Panc1 (cell line): ENCODE results near the gene NAA38. TPM values are rescaled to one million over a fixed set of nuclear protein-coding genes. Genes with fewer than 3 reads are reported as not detected.

Experiments used
- ATAC-seq: fragments of 200-7000 bp; cut with Tn5 transposase; 2 replicates; pipeline ENCODE4 v1.9.1; 2020; ENCODE audit warnings: mild to moderate bottlenecking, moderate library complexity
- BruUV-seq: library from RNA; stranded (reverse); fragments of 400-500 nt; replicated peaks from 2 replicates; lab custom pipeline; 2021; lab: Mats Ljungman, UMichigan
- CTCF ChIA-PET: fragments of 300-600 bp; sonication (Branson Sonifier 250); formaldehyde crosslinking; loops from one replicate; lab custom pipeline; 2022; ENCODE audit warnings: antibody characterized with exemption; lab: Charles Lee
- POLR2A ChIA-PET: fragments of 300-600 bp; sonication (Branson Sonifier 250); formaldehyde crosslinking; loops from one replicate; lab custom pipeline; 2022; ENCODE audit warnings: antibody characterized with exemption; lab: Charles Lee
- DNase-seq: peaks from one replicate; pipeline ENCODE4 v3.0.0-alpha.2; 2010; ENCODE audit warnings: low read depth, low spot score
- H3K27ac ChIP-seq: 2 replicates; pipeline ENCODE4 v1.5.1; 2011; ENCODE audit warnings: mild to moderate bottlenecking, low read length, inconsistent platforms
- H3K27me3 ChIP-seq: fragments of 200-500 bp; sonication (Bioruptor generic); 2 replicates; pipeline ENCODE4 v1.6.0; 2014; ENCODE audit warnings: low read length, inconsistent platforms; ENCODE audit not compliant: control insufficient read depth, insufficient read depth
- H3K36me3 ChIP-seq: fragments of 200-500 bp; sonication (Bioruptor generic); 2 replicates; pipeline ENCODE4 v1.5.1; 2014; ENCODE audit warnings: inconsistent platforms, mild to moderate bottlenecking, low read length, moderate library complexity; ENCODE audit not compliant: control insufficient read depth, insufficient read depth
- H3K4me1 ChIP-seq: 2 replicates; pipeline ENCODE4 v1.5.1; 2011; ENCODE audit warnings: inconsistent platforms, mild to moderate bottlenecking, low read length, moderate library complexity; ENCODE audit not compliant: control insufficient read depth, insufficient read depth
- H3K4me3 ChIP-seq, 2 experiments: 2 replicates each; pipeline ENCODE4 v1.5.1; 2011 to 2012; ENCODE audit warnings: low read depth in 2 of 2, low read length in 2 of 2, mild to moderate bottlenecking in 2 of 2, inconsistent platforms in 1 of 2, moderate library complexity in 1 of 2
- H3K9me3 ChIP-seq: fragments of 200-500 bp; sonication (Bioruptor generic); 2 replicates; pipeline ENCODE4 v1.5.1; 2014; ENCODE audit warnings: low read depth, mild to moderate bottlenecking, inconsistent platforms, low read length, moderate library complexity; ENCODE audit not compliant: control insufficient read depth, insufficient read depth
- CTCF ChIP-seq: fragments of 450-650 bp; IDR thresholded peaks from 2 replicates; pipeline ENCODE4 v1.5.1; 2017; ENCODE audit warnings: mild to moderate bottlenecking
- POLR2AphosphoS5 ChIP-seq: IDR thresholded peaks from 2 replicates; pipeline ENCODE4 v1.6.1; 2012; ENCODE audit warnings: mild to moderate bottlenecking, low read depth, low read length, moderate library complexity
- REST ChIP-seq, 2 experiments: IDR thresholded peaks; 2 replicates each; pipeline ENCODE4 v1.6.1; 2011 to 2012; ENCODE audit warnings: low read depth in 2 of 2, control low read depth in 1 of 2, low read length in 1 of 2, mild to moderate bottlenecking in 1 of 2, moderate library complexity in 1 of 2; ENCODE audit not compliant: insufficient read depth in 1 of 2
- SIN3A ChIP-seq: IDR thresholded peaks from 2 replicates; pipeline ENCODE4 v1.6.1; 2012; ENCODE audit warnings: low read depth, mild to moderate bottlenecking, low read length, moderate library complexity, borderline replicate concordance; ENCODE audit not compliant: insufficient read depth
- TCF7L2 ChIP-seq: IDR thresholded peaks from 2 replicates; pipeline ENCODE4 v1.6.1; 2011; ENCODE audit warnings: mild to moderate bottlenecking, low read depth, low read length, inconsistent platforms
- in situ Hi-C: cut with HindIII; loops from 2 replicates; pipeline ENCODE4 v1.10.0; 2016; ENCODE audit warnings: low sequenced_read_pairs, low pct_unique_long_range_greater_than_20kb
- intact Hi-C: fragments of 100-400 bp; cut with micrococcal nuclease; formaldehyde crosslinking; loops from one replicate; pipeline ENCODE4 v1.10.0; 2022; ENCODE audit not compliant: unreplicated experiment
- total RNA-seq: library from RNA; stranded (reverse); gene quantifications from one replicate; pipeline ENCODE4 v1.2.1, GENCODE V29; 2021; ENCODE audit not compliant: unreplicated experiment

The NAA38 gene
- total RNA-seq, 1 experiment from 2014 or later = 75.2 TPM

- POLR2A ChIA-PET = no interaction called here
- ATAC-seq (no peak), DNase-seq (no peak)
- no TSS peak for BruUV-seq
- CTCF ChIA-PET = interaction anchor here (0.6 kb wide), 2 partner anchors 92 to 97 kb away, joined by 3 read pairs; partner anchors contain the start of gene CNTROB
- no peak overlapping the region for H3K4me3 ChIP-seq
- no peaks in the 10 kb centered on the region; the same call in 1 of the 2 replicates for H3K36me3 ChIP-seq
- in situ Hi-C loops = no loop called here
- TF ChIP-seq CTCF (no peak), POLR2AphosphoS5 (no peak), SIN3A (no peak), REST (IDR thresholded peaks at IDR 0.05; ENCODE audit: insufficient read depth in 1 of 2, low read depth in 2 of 2, low read length in 1 of 2) (no peak), TCF7L2 (no peak)
- intact Hi-C loops = no loop called here
- peaks cover 39% of the 10 kb centered on the region for H3K4me1 ChIP-seq
- peak overlapping the region; percentile 18; the same call in 1 of the 2 replicates for H3K27ac ChIP-seq
- no peaks in the 10 kb centered on the region for H3K27me3 ChIP-seq
- no peaks in the 10 kb centered on the region for H3K9me3 ChIP-seq
These were observed 16.9 kb downstream of the NAA38 start for GRCh38 chr17:7840441-7840840.

GRCh38 chr17:7839876-7840261, 17.5 kb downstream of the NAA38 start:
- H3K4me3 ChIP-seq = no peak overlapping the region
- DNase-seq = no peak
- no peaks in the 10 kb centered on the region for H3K9me3 ChIP-seq
- ATAC-seq = no peak
- intact Hi-C loops (no loop called here), in situ Hi-C loops (no loop called here)
- POLR2A ChIA-PET = no interaction called here
- peak overlapping the region; percentile 85; the same call in 1 of the 2 replicates for H3K27ac ChIP-seq
- CTCF ChIA-PET = no interaction called here
- no peaks in the 10 kb centered on the region; the same call in 1 of the 2 replicates for H3K36me3 ChIP-seq
- peaks cover 39% of the 10 kb centered on the region for H3K4me1 ChIP-seq
- BruUV-seq = no TSS peak
- TF ChIP-seq POLR2AphosphoS5 (no peak), SIN3A (no peak), TCF7L2 (no peak), CTCF (no peak), REST (IDR thresholded peaks at IDR 0.05; ENCODE audit: insufficient read depth in 1 of 2, low read depth in 2 of 2, low read length in 1 of 2) (no peak)
- no peaks in the 10 kb centered on the region for H3K27me3 ChIP-seq
